Skeletal muscle tissue (tissue), 4 donors: Measurements from ENCODE around the gene CHMP2A. TPM values are rescaled to one million over a fixed set of nuclear protein-coding genes. Genes with fewer than 3 reads are reported as not detected.
"Not testable (repeated sequence)": the region's sequence is repeated elsewhere in the genome, so short reads cannot be mapped to it uniquely, and the experiment has no call there.

Experiments used
- H3K27ac ChIP-seq: one replicate; pipeline ENCODE4 v1.7.0; 2013; ENCODE audit warnings: mild to moderate bottlenecking, low read depth, low read length, inconsistent platforms
- H3K27me3 ChIP-seq, 3 donors: one replicate each; pipeline ENCODE4 v1.7.0; 2013; ENCODE audit warnings: low read length in 3 of 3; ENCODE audit not compliant: control insufficient read depth in 3 of 3, insufficient read depth in 3 of 3
- H3K36me3 ChIP-seq, 3 donors: one replicate each; pipeline ENCODE4 v1.7.0; 2013; ENCODE audit warnings: low read length in 3 of 3; ENCODE audit not compliant: control insufficient read depth in 3 of 3, insufficient read depth in 3 of 3
- H3K4me1 ChIP-seq, 3 donors: one replicate each; pipeline ENCODE4 v1.7.0; 2013; ENCODE audit warnings: low read length in 3 of 3, mild to moderate bottlenecking in 3 of 3; ENCODE audit not compliant: control insufficient read depth in 3 of 3, insufficient read depth in 3 of 3
- H3K4me3 ChIP-seq, 3 donors: one replicate each; pipeline ENCODE4 v1.7.0; 2013; ENCODE audit warnings: low read length in 3 of 3
- H3K9ac ChIP-seq, 3 donors: one replicate each; pipeline ENCODE4 v1.7.0; 2013; ENCODE audit warnings: low read length in 3 of 3, mild to moderate bottlenecking in 3 of 3, moderate library complexity in 2 of 3, low read depth in 1 of 3
- H3K9me3 ChIP-seq, 3 donors: one replicate each; pipeline ENCODE4 v1.7.0; 2013; ENCODE audit warnings: low read length in 3 of 3; ENCODE audit not compliant: control insufficient read depth in 3 of 3
- total RNA-seq: library from RNA; depleted of rRNA; stranded (reverse); fragments of >200 nt; gene quantifications from one replicate; pipeline ENCODE4 v1.2.3, GENCODE V29; 2014
- donor health status: Osteomylitis.

Gene CHMP2A
- total RNA-seq, 1 donor from 2014 or later = 68.9 TPM

GRCh38 chr19:58547323-58548312 lies 7.3 kb downstream of the CHMP2A start:
- Histone ChIP-seq H3K27ac (no peak overlapping the region), H3K4me3 (no peak overlapping the region), H3K4me1 (peaks cover 27 to 32% (median 27%) of the 10 kb centered on the region in 3 donors), H3K9ac (peak overlapping the region in 1 of 3 donors; percentile 16), H3K27me3 (peaks cover 0 to 2% (median 2%) of the 10 kb centered on the region in 3 donors), H3K36me3 (peaks cover 58 to 64% (median 64%) of the 10 kb centered on the region in 3 donors), H3K9me3 (no peaks in the 10 kb centered on the region)

- peaks cover 0 to 5% (median 2%) of the 10 kb centered on the region in 3 donors for H3K27me3 ChIP-seq
- H3K4me3 ChIP-seq = peak overlapping the region; percentile 82 to 86 (median 85)
- peaks cover 27 to 32% (median 27%) of the 10 kb centered on the region in 3 donors for H3K4me1 ChIP-seq
- H3K27ac ChIP-seq = no peak overlapping the region
- H3K9me3 ChIP-seq = no peaks in the 10 kb centered on the region
- H3K9ac ChIP-seq = peak overlapping the region; percentile 71 to 92 (median 82)
- peaks cover 44 to 50% (median 49%) of the 10 kb centered on the region in 3 donors for H3K36me3 ChIP-seq
Measured at GRCh38 chr19:58546019-58546530, 8.8 kb downstream of the CHMP2A start.

GRCh38 chr19:58545286-58546018 lies 9.5 kb downstream of the CHMP2A start:
- H3K4me3 ChIP-seq = peak overlapping the region; percentile 82 to 86 (median 85)
- no peaks in the 10 kb centered on the region for H3K9me3 ChIP-seq
- peaks cover 2 to 7% (median 2%) of the 10 kb centered on the region in 3 donors for H3K27me3 ChIP-seq
- H3K36me3 ChIP-seq = peaks cover 37 to 44% (median 43%) of the 10 kb centered on the region in 3 donors
- peaks cover 27 to 32% (median 27%) of the 10 kb centered on the region in 3 donors for H3K4me1 ChIP-seq
- peak overlapping the region; percentile 71 to 92 (median 82) for H3K9ac ChIP-seq
- H3K27ac ChIP-seq = peak overlapping the region; percentile 47

GRCh38 chr19:58544591-58545285 lies 10.2 kb downstream of the CHMP2A start:
- no peaks in the 10 kb centered on the region for H3K9me3 ChIP-seq
- H3K4me1 ChIP-seq = peaks cover 27 to 32% (median 27%) of the 10 kb centered on the region in 3 donors
- H3K36me3 ChIP-seq = peaks cover 30 to 37% (median 36%) of the 10 kb centered on the region in 3 donors
- peak overlapping the region; percentile 82 to 86 (median 85) for H3K4me3 ChIP-seq
- H3K9ac ChIP-seq = peak overlapping the region; percentile 71 to 92 (median 82)
- H3K27me3 ChIP-seq = peaks cover 2 to 8% (median 4%) of the 10 kb centered on the region in 3 donors
- peak overlapping the region; percentile 94 for H3K27ac ChIP-seq

- Histone ChIP-seq H3K27me3 (peaks cover 2 to 11% (median 10%) of the 10 kb centered on the region in 3 donors), H3K36me3 (peaks cover 23 to 30% (median 29%) of the 10 kb centered on the region in 3 donors), H3K9me3 (no peaks in the 10 kb centered on the region), H3K27ac (peak within 1 kb of the TSS; percentile 94), H3K9ac (peak within 1 kb of the TSS; percentile 82 to 92 (median 84)), H3K4me3 (peak within 1 kb of the TSS; percentile 83 to 88 (median 85)), H3K4me1 (peaks cover 27 to 32% (median 27%) of the 10 kb centered on the region in 3 donors)
Measured at GRCh38 chr19:58543826-58544590, 10.9 kb downstream of the CHMP2A start, which contains the start of gene TRIM28. Gene TRIM28, plus strand, starts transcription at chr19:58544064. Its CDS starts 694 bp downstream, at chr19:58544758.

GRCh38 chr19:58542641-58543372 lies 12.1 kb downstream of the CHMP2A start:
- H3K9ac ChIP-seq, H3K4me3 ChIP-seq, H3K27ac ChIP-seq, H3K9me3 ChIP-seq: not testable (repeated sequence)
- Histone ChIP-seq H3K4me1 (peaks cover 29 to 32% (median 30%) of the 10 kb centered on the region in 3 donors), H3K36me3 (peaks cover 12 to 19% (median 17%) of the 10 kb centered on the region in 3 donors), H3K27me3 (peaks cover 7 to 19% (median 15%) of the 10 kb centered on the region in 3 donors)

GRCh38 chr19:58539169-58539559 lies 15.7 kb downstream of the CHMP2A start:
- H3K9ac ChIP-seq, H3K36me3 ChIP-seq, H3K4me3 ChIP-seq, H3K27ac ChIP-seq, H3K9me3 ChIP-seq, H3K4me1 ChIP-seq: not testable (repeated sequence)
- H3K27me3 ChIP-seq = peaks cover 18 to 31% (median 26%) of the 10 kb centered on the region in 3 donors
